HCT116 (cell line): ENCODE results near the gene CCDC87.

Source experiments
- CEBPB ChIP-seq: IDR thresholded peaks from 2 replicates; pipeline ENCODE4 v1.6.1; 2012; ENCODE audit warnings: low read depth
- CTCF ChIP-seq, 3 experiments: fragments of 200-600 bp in 1 of 3; sonication (generic) in 1 of 3; IDR thresholded peaks in 2 of 3; conservative IDR thresholded peaks in 1 of 3; 2 replicates each; pipeline ENCODE4 v1.5.1; 2012 to 2017; ENCODE audit warnings: low read depth in 2 of 3, low read length in 2 of 3, antibody characterized with exemption in 1 of 3, borderline replicate concordance in 1 of 3, control low read depth in 1 of 3, mild to moderate bottlenecking in 1 of 3, mixed read lengths in 1 of 3, mixed run types in 1 of 3, moderate library complexity in 1 of 3; ENCODE audit not compliant: insufficient read depth in 1 of 3

GRCh38 chr11:66628061-66628603 is 35.3 kb upstream of the CCDC87 start:
- TF ChIP-seq CTCF (IDR thresholded peaks at IDR 0.05 in 2 of 3, conservative IDR thresholded peaks at IDR 0.05 in 1 of 3; ENCODE audit: borderline replicate concordance in 1 of 3, insufficient read depth in 1 of 3, low read depth in 2 of 3, low read length in 2 of 3) (no peak), CEBPB (no peak)
